ENCODE results near the gene CASKIN1.
"Not testable (repeated sequence)": the region's sequence is repeated elsewhere in the genome, so short reads cannot be mapped to it uniquely, and the experiment has no call there.

CASKIN1 gene

GRCh38 chr16:2142942-2143877 lies 53.2 kb downstream of the CASKIN1 start:
- DNase-seq: peak in 27 of 56 donors; percentile 15 to 83 (median 46)

- DNase-seq: peak in 55 of 56 donors; percentile 22 to 96 (median 84)
Measured at GRCh38 chr16:2135770-2136490, 60.5 kb downstream of the CASKIN1 start, which contains the start of gene PKD1. PKD1 (minus strand) TSS chr16:2135898; CDS start chr16:2135689, 209 bp downstream.

- DNase-seq: peak in 2 of 56 donors; percentile 24 to 44
Measured at GRCh38 chr16:2135071-2135470, 61.3 kb downstream of the CASKIN1 start.

GRCh38 chr16:2133797-2134196 lies 62.6 kb downstream of the CASKIN1 start:
- peak in 1 of 56 donors; percentile 29 for DNase-seq

GRCh38 chr16:2129890-2130447 lies 66.4 kb downstream of the CASKIN1 start:
- DNase-seq: not testable (repeated sequence)

- not testable (repeated sequence) for DNase-seq
Measured at GRCh38 chr16:2129251-2129650, 67.2 kb downstream of the CASKIN1 start.

GRCh38 chr16:2127630-2128280 lies 68.7 kb downstream of the CASKIN1 start:
- DNase-seq: not testable (repeated sequence)
